Spleen (tissue), 7 donors: ENCODE results near the gene MAST4.

ENCODE experiments used
- CTCF ChIP-seq, 11 experiments: fragments of 200-600 bp in 7 of 11; fragments of 450-650 bp in 4 of 11; sonication (generic) in 4 of 11; IDR thresholded peaks in 8 of 11; conservative IDR thresholded peaks in 3 of 11; 1 replicate in 7 of 11; 2 replicates in 4 of 11; pipeline versions ENCODE4 v1.4.0 to v1.8.0; 2016 to 2021; ENCODE audit warnings: antibody characterized with exemption in 11 of 11, inconsistent platforms in 4 of 11, mild to moderate bottlenecking in 1 of 11
- POLR2A ChIP-seq, 3 donors: fragments of 450-650 bp; IDR thresholded peaks; one replicate each; pipeline ENCODE4 v1.5.1; 2017; ENCODE audit warnings: antibody characterized with exemption in 3 of 3, mild to moderate bottlenecking in 1 of 3
- POLR2AphosphoS5 ChIP-seq, 3 donors: sonication (generic); formaldehyde crosslinking; IDR thresholded peaks; one replicate each; pipeline ENCODE4 v1.5.1; 2017; ENCODE audit warnings: antibody characterized with exemption in 3 of 3
- donor health status: DM: no; HTN: no; CAD: no; lungs with moderate emphysema.
- donor health status: DM: no; HTN: no; CAD: no.
- donor health status: DM: no; HTN: no; CAD: no.

- TF ChIP-seq CTCF (IDR thresholded peaks at IDR 0.05 in 8 of 11, conservative IDR thresholded peaks at IDR 0.05 in 3 of 11) = no peak
- no peak for TF ChIP-seq POLR2AphosphoS5 (IDR thresholded peaks at IDR 0.05)
- TF ChIP-seq POLR2A (IDR thresholded peaks at IDR 0.05) = no peak
These were observed 234.4 kb downstream of the MAST4 start for GRCh38 chr5:66830636-66831035.
